ENCODE data around the gene STX1B.

Gene STX1B

DNA sequence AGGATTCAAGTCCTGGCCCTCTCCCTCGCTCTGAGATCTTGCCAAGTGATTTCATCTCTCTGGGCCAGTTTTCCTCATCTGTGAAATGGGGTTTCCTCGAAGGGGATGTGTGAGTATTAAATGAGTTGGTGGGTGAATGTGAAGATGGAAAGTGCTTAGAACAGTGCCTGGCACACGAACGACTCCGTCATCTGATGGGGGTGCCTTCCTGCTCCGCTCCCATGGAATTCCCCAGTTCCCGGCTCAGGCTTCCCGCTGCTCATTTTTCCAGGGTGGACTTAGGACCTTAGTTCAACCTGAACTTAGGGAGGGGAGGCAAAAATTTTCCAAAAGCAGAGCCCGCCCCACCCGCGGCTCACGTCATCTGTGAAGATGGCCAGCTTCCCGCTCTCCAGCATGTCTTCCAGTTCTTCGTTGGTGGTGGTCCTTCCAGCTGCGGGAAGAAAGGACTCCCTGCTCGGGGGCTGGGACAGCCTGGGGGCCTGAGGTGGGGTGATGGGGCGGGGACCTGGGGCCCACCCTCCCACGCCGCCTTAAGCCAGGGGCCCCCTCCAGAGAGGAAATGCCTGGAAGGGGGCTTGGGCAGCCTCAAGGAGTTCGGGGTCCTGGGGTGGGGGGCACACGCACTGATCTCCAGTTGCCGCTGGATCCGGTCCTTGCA lies 14.0 kb downstream of the STX1B start:
- peak; percentile 68 for DNase-seq (ENCODE audit: low spot score)

DNA sequence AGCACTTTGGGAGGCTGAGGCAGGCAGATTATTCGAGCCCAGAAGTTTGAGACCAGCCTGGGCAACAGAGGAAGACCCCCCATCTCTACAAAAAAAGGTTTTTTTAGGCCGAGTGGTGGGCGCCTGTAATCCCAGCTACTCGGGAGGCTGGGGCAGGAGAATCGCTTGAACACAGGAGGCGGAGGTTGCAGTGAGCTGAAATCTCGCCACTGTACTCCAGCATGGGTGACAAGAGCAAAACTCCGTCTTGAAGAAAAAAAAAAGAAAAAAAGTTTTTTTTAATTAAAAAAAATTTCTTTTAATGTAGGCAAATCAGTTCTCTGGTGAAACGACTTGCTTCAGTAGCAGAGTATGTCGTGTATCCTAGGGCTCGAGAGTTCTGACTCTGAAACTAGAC lies 14.5 kb downstream of the STX1B start:
- no peak for DNase-seq (ENCODE audit: low spot score)

DNA sequence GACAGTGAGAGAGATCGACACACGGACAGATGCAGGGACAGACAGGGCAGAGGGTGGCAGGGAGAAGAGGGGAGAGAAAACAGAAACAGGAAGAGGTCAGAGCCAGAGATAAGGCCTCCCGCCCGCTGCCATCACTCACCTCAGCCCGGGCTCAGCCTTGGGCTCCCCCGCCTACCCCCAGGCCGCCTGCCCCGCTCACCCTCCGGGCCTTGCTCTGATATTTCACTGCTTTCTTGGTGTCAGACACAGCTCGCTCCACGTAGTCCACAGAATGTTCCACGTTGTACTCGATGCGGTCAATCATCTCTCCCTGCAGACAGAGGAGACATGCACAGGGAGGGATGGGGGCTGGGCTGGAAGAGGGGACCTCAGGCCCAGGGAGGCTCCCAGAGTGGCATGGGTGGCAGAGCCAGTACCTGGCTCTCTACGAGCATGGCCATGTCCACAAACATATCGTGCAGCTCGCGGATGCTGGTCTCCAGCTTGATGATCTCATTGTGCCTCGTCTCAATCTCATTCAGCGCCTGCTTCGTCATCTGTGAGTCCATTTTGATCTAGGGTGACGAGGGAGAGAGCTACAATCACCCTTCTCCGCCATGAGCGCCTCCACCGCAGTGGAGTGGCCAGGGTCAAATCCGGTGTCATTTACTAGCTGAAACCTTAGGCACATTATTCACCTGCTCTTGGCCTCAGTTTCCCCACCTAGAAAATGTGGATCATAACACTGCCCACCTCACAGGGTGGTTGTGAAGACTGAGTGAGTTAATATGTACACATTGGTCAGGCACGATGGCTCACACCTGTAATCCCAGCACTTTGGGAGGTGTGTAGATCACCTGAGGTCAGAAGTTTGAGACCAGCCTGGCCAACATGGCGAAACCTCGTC lies 17.3 kb downstream of the STX1B start:
- DNase-seq (ENCODE audit: low spot score): no peak

DNA sequence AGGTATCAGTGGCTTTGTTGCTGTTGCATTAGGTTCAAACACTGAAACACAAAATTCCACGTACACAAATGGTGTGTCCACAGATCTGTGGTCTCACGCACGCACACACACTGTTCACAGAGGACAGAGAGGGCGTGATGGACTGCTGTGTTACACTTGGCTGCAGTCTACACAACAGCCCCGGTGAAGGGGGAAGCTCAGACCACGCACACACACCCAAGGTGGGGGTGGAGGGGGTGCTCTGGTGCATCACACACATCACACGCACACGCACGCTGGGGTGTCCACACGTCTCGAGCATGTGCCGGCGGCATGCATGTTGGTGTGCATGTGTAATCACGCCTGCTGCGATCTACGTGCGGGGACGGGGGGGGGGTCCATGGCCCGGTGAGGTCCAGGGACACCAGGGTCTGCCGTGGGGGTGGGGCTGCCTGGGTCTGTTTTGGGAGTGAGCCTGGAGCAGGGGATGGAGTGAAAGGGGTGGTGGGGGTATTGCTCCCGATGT lies 18.1 kb downstream of the STX1B start:
- no peak for DNase-seq (ENCODE audit: low spot score)

DNA sequence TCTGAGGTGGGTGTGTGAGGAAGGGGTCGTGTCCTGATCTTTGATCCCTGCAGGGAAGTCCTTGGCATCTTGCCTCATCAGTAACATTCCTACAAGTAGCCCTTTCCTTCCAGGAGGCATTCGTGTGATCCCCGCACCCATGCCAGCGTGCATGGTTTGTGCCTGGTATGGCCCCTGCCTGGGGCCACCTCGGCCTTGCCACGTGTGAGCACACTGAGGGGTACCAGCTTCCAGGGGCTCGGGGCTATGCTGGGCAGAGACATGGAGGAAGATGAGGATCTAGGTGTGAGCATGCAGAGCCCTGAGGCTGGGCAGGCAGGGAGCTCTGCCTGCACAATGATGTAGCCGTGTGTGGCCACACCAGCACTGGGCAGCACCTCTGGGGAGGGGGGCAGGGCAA lies 19.4 kb downstream of the STX1B start:
- no peak for DNase-seq (ENCODE audit: low spot score)

DNA sequence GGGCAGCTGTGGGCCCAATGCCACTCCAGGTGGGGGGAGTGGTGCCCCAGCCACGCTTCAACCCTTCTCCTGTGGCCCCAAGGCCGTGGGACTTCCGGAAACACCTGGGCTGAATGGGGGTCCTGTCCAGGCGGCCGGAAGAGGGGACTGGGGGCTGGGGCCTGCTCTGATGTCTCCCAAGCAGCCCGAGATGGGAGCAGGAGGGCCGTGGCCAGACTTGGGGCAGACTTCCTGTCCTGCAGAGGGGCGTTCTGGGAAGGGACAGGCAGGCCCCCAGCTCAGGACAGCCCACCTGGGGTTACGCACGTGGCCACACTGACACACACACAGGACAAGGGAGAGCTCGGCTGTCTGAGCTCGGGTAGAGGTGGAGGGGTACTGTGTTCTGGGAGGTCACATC lies 20.3 kb downstream of the STX1B start:
- no peak for DNase-seq (ENCODE audit: low spot score)

DNA sequence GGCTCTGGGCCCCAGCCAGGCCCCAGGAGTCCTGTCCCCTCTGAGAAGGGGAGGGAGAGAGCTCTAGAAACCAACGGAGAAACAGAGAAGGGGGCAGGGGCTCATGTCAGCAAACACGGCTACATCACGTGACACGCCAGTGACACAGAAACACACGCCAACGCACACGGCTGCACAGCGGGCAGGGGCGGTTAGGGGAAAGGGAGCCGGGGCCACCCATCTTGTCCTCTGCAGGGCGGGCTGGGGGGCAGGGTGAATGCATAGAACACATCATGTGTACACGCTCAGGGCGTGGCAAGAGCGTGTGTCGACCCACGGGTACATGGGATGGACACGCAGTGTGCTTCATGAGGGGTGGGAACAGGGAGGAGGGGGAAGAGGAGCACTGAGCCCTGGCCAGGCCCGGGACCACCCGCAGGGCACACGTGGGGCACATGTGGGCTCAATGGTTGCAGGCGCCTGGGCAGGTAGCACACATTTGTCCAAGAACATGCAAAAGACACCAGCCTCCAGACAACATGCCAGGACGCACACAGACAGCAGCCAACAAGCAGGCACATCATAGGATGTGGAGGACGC lies 20.9 kb downstream of the STX1B start:
- DNase-seq (ENCODE audit: low spot score): no peak

DNA sequence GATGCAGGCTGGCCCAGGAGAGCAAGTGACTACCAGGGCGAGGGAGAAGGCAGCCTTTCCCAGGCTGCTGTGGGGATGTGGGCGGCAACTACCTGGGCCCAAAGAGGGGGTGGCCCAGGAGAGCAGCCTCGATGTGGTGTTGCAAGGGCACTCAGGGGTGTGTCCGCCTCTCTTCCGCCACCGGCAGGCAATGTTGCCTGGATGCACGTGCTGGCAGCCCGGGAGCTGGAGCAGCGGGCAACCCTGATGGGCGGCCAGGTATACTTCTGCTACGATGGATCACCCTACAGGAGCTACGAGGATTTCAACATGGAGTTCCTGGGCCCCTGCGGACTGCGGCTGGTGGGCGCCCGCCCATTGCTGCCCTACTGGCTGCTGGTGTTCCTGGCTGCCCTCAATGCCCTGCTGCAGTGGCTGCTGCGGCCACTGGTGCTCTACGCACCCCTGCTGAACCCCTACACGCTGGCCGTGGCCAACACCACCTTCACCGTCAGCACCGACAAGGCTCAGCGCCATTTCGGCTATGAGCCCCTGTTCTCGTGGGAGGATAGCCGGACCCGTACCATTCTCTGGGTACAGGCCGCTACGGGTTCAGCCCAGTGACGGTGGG lies 22.8 kb downstream of the STX1B start:
- DNase-seq (ENCODE audit: low spot score): no peak

DNA sequence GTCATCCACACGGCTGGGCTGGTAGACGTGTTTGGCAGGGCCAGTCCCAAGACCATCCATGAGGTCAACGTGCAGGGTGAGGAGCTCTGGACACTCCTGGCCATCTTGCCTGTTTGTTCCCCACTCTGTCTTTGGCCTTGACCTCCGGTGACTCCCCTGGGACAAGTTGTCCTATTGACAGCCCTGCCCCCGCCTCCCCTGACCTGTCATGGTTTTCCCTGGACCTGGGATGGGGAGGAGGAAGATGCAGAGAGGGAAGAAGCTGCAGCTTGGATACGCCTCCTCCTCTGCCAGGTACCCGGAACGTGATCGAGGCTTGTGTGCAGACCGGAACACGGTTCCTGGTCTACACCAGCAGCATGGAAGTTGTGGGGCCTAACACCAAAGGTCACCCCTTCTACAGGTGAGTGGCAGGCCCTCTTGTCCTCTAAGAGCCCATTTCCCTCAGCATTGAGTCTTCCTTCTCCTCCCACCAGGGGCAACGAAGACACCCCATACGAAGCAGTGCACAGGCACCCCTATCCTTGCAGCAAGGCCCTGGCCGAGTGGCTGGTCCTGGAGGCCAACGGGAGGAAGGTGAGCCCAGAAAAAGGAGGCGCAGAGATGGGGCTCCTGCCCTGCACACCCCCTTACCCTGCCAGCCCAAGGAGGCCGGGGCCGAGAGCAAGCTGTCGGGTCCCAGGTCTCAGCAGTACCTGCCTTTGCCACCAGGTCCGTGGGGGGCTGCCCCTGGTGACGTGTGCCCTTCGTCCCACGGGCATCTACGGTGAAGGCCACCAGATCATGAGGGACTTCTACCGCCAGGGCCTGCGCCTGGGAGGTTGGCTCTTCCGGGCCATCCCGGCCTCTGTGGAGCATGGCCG lies 24.1 kb downstream of the STX1B start:
- no peak for DNase-seq (ENCODE audit: low spot score)

DNA sequence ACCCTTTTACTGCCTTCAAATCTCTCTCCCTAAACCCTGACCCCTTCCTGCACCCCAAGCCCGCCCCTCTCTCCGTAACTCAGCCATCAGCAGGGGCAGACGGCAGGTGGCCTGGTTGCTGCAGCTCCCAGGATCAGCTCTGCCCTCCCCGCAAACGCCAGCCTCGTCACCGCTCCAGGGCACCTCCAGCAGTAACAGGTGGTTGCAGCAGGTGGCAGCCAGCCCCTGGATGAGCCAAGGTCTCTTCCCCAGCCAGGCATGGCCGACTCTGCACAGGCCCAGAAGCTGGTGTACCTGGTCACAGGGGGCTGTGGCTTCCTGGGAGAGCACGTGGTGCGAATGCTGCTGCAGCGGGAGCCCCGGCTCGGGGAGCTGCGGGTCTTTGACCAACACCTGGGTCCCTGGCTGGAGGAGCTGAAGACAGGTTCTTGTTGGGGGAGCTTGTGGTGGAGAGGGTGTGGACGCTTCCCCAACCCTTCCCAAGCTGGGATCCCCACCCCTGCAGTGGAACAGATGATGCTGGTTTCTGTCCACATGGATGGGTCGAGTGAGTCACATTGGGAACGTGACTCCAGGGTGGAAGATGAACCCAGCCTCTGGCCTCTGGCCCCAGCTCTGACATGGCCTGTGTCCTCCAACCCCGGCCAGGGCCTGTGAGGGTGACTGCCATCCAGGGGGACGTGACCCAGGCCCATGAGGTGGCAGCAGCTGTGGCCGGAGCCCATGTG lies 24.9 kb downstream of the STX1B start:
- peak; percentile 88 for DNase-seq (ENCODE audit: low spot score)

DNA sequence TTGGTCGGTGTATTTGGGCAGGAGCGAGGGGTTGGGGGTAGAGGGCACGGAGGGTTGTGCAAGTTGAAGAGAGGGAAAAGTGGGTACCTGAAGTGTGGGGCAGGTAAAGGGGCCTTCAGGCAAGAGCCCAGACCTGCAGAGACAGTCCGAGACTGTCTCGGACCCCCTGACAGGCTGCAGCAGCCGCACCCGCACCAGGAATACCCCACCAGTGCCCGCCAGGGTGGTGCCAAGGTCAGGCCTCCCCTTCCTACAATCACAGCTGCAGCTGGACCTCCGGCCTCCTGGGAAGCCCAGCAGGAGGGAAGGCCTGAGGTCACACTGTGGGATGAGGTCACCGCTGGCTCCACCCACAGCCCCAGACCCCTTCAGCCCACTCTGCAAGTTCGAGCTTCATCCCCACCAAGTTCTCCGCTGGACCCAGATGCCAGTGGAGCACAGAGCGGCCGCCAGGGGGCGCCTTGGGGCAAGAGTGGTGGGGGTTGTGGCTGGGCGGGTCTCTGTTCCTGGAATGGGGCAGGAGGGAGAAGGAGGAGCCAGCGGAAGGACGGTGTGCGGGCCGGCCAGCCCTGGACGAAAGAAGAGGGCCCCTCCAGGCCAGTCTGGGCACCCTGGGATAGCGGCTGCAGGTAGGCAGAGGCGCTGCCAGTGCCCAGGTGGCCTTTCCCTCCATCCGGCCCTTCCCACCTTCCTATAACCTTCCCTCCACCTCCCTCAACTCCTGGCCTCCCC lies 25.6 kb downstream of the STX1B start, which contains the start of gene HSD3B7:
Gene HSD3B7 (plus strand): TSS at position 539 of the 732 bp plus-strand sequence. CDS start 452 bp downstream, outside the sequence.
- DNase-seq (ENCODE audit: low spot score): peak; percentile 84

DNA sequence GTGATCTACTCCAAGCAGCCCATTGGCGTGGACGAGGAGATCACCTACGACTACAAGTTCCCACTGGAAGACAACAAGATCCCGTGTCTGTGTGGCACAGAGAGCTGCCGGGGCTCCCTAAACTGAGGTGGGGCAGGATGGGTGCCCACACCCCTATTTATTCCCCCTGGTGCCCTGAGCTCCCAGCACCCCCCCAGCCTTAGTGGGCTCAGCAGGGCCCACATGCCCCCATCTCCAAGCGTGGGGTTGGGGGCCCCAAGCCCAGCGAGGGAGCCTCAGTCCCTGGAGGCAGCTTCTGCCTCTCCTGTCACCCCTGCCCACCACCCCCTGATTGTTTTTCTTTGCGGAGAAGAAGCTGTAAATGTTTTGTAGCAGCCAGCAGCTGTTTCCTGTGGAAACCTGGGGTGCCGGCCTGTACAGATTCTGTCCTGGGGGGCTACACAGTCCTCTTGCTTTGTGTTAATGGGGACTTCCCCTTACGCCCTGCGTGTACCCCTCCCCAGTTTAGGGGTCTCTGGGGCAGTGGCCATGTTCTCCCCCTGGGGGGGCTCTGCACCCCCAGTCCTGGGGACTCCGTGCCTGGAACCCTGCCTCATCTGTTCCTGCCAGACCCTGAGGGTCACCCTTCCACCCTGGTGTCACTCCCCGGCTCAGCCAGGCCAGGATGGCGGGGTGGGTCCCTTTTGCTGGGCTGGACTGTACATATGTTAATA lies 26.4 kb downstream of the STX1B start:
- no peak for DNase-seq (ENCODE audit: low spot score)

DNA sequence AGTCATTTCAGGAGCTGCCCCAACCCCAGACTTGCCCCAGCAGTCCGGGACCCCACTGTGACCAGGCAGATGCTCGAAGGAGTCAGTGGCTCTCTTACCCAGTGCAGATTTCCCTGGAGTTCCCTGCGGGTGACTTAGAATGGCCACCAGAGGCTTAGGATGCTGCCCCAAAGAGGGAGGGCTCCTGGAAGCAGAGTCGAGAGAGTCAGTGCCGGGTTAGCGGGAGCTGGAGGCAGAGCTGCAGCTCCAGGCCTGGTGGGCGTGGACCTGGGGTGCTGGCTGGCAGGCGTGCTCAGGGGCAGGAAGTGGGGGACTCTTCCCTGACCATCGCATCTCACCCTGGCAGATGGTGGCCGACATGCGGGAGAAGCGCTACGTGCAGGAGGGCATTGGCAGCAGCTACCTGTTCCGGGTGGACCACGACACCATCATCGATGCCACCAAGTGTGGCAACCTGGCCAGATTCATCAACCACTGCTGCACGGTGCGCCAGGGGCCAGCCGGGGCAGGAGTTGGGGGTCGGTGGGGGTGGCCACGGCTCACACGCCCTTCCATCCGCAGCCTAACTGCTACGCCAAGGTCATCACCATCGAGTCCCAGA lies 27.0 kb downstream of the STX1B start:
- no peak for DNase-seq (ENCODE audit: low spot score)

DNA sequence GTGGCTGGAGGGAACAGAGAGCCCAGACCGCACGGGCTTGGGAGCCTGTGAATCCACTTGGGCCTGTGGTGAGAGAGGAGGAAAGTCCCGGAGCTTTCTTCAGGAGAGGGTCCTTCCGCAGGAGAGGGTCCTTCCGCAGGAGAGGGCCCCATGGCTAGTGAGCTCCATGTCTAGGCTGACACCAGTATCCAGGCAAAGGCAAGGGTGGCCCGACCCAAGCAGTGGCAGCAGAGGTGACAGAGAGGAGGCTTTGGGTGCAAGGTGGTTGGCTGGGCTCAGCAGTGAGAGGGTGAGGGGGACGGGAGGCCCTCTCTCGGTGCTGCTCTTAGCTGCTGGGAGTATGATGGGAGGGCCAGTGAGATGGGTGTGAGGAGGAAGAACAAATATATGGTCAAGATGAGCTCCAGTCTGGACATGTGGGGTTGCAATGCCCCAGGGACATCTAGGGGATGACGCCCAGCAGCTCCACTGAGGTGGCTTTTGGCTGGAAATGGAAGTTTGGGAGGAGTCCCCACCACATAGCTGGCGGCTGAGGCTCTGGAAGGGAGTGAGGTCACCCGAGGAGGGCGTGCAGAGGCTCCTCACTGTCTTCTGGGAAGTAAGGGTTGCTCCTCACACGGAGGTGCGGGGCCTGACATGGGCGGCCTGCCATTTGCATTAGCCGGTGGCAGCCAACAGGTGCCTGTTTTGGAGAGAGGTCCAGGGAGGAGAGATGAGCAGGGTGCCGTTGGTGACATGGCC lies 27.7 kb downstream of the STX1B start:
- no peak for DNase-seq (ENCODE audit: low spot score)

DNA sequence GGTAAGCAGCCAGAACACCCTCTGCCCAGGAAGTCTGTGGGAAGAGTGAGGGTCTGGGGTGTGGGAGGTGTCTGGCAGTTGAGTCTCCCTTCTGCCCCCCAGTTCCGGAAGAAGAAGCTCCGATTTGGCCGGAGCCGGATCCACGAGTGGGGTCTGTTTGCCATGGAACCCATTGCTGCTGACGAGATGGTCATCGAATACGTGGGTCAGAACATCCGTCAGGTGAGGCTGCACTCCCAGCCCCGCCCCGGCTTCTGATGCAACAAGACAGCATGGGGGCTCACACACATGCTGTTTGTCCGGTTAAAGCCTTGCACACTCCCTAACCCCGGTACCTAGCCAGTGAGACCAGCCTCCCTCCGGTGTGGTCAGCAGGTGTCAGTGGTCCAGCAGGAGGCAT lies 29.5 kb downstream of the STX1B start:
- DNase-seq (ENCODE audit: low spot score): no peak

DNA sequence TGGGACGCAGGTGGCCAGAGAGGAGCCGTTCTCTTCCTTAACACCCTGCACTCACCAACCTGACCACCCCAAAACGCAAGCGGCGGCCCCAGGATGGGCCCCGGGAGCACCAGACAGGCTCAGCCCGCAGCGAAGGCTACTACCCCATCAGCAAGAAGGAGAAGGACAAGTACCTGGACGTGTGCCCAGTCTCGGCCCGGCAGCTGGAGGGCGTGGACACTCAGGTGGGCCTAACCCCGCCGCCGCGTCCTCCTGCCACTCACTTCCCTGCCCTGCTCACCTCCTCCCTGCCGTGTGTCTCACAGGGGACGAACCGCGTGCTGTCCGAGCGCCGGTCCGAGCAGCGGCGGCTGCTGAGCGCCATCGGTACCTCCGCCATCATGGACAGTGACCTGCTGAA lies 30.0 kb downstream of the STX1B start:
- DNase-seq (ENCODE audit: low spot score): no peak

DNA sequence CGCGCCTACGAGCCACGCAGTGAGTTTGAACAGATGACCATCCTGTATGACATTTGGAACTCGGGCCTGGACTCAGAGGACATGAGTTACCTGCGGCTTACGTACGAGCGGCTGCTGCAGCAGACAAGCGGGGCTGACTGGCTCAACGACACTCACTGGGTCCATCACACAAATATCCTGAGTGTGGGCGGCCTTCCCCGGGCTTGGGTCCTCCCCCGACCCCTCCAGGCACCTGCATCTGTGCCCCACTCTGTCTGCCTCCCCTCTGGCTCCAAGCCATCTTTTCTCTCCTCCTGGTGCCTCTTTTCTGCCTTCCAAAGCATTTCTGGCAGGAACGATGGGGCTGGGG lies 30.4 kb downstream of the STX1B start:
- no peak for DNase-seq (ENCODE audit: low spot score)

All from kidney tubule cell (primary cell).